Measurements from ENCODE around the gene SPPL3. TPM values are rescaled to one million over a fixed set of nuclear protein-coding genes. Genes with fewer than 3 reads are reported as not detected.
A peak's percentile ranks its signal among the peaks of the same experiment; 100 is the strongest.

The SPPL3 gene
- total RNA-seq, 1 donor from 2014 or later: 67.6 TPM

DNA sequence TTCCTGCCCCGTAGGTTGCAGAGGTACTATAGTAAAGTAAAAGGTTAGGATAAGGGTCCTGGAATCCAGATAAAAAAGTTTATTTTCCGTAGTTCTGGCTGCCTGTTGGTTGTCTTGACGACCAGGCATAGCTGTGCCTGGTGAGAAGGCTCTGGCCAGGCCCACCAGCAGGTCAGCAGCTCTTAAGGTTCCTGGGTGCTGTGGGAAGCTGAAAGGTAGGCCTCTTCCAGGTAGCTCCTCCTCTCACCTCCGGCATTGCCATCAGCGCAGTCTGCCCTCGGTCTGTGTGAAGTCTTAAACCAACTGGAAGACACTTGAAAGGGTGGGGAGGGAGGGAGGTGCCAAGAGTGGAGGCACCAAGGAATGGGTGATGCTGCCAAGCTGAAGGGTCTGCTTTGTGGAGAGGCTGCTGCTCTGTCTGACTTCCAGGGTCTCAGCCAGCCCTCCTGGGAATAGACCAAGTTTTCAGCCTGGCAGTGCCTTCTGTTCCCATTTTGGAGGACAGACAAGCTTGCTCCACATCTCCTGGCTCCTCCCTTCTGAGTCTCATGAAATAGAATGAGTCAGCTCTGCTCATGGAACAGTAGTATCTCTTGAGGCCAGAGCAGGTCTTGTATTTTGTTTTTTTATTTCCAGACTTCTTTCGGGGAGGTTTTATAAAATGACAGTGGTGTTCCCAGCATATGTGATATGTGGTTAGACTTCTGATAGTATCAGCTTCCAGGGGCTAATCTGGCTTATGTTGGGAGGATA, 183.7 kb downstream of the SPPL3 start:
- Mint-ChIP-seq H3K9me3 (no peaks in the 10 kb centered on the region), H3K36me3 (peaks cover 28% of the 10 kb centered on the region), H3K27me3 (no peaks in the 10 kb centered on the region), H3K4me1 (ENCODE audit: unreplicated experiment) (peaks cover 33% of the 10 kb centered on the region), H3K4me3 (no peak overlapping the region), H3K27ac (no peak overlapping the region)
- TF ChIP-seq CTCF (conservative IDR thresholded peaks at IDR 0.05): no peak
- DNase-seq (ENCODE audit: extremely low spot score, unreplicated experiment): no peak

DNA sequence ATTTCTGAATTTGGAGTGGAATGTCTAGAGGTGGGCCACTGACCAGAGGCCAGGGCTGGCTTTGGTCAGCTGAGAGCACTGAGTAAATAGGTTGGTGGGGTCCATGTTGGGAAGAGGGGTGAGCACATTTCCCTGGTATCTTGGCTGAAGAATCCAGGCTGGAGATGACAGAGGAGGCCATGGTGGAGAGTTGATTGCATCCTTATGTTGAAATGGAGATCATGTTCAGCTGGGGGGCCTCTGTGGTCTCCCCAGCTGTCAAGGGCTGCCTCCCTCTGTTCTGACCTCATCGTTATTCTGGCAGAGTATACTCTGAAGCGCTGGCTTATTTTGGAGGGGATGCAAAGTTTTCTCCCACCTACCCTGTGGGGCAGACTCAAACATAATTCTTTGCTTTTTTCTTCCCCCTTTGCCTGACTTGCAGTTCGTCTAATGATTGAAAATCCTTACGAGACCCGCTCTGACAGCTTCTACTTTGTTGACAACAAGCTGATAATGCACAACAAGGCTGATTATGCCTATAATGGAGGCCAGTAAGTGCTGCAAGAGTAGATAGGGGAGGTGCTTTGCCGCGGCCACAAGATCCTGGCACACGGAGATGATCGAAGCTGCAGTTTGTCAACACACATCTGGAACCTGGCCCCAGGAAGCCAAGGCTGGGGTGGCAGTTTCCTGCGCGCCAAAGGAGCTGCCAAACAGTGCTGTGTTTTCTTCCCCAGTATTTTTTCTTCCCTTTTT, 184.5 kb downstream of the SPPL3 start:
- H3K4me1 Mint-ChIP-seq (ENCODE audit: unreplicated experiment): peaks cover 26% of the 10 kb centered on the region
- no peaks in the 10 kb centered on the region for H3K27me3 Mint-ChIP-seq
- no peak for DNase-seq (ENCODE audit: extremely low spot score, unreplicated experiment)
- peak overlapping the region; percentile 82 for H3K27ac Mint-ChIP-seq
- peak overlapping the region; percentile 52 for H3K4me3 Mint-ChIP-seq
- H3K36me3 Mint-ChIP-seq: peaks cover 28% of the 10 kb centered on the region
- TF ChIP-seq CTCF (conservative IDR thresholded peaks at IDR 0.05): no peak
- H3K9me3 Mint-ChIP-seq: no peaks in the 10 kb centered on the region

DNA sequence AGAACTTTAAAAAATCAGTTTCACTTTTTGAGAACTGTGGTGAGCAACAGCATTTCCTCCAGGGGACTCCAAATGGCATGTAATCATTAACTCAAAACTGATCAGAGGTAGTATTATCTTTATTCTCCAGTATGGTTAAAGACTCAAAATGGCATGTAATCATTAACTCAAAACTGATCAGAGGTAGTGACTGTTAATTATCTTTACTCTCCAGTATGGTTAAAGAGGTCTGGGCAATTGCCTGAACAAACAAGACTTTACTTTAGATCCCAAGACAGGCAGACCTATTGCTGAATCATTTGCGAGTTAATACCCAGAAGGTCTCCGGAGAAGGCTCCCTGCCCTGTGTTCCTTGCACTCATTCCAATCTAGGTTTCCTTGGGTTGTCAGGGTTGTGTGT, 185.1 kb downstream of the SPPL3 start:
- no peak for TF ChIP-seq CTCF (conservative IDR thresholded peaks at IDR 0.05)
- Mint-ChIP-seq H3K27me3 (no peaks in the 10 kb centered on the region), H3K36me3 (peaks cover 29% of the 10 kb centered on the region), H3K4me1 (ENCODE audit: unreplicated experiment) (peaks cover 24% of the 10 kb centered on the region), H3K27ac (peak overlapping the region; percentile 82), H3K4me3 (peak overlapping the region; percentile 52), H3K9me3 (no peaks in the 10 kb centered on the region)
- DNase-seq (ENCODE audit: extremely low spot score, unreplicated experiment): no peak

- no peak for TF ChIP-seq CTCF (conservative IDR thresholded peaks at IDR 0.05)
- DNase-seq (ENCODE audit: extremely low spot score, unreplicated experiment): no peak
- Mint-ChIP-seq H3K27me3 (no peaks in the 10 kb centered on the region), H3K36me3 (peaks cover 34% of the 10 kb centered on the region), H3K4me3 (no peak overlapping the region), H3K9me3 (no peaks in the 10 kb centered on the region), H3K4me1 (ENCODE audit: unreplicated experiment) (peaks cover 31% of the 10 kb centered on the region), H3K27ac (no peak overlapping the region)
Measured at GRCh38 chr12:120718055-120718454, 186.1 kb downstream of the SPPL3 start.

DNA sequence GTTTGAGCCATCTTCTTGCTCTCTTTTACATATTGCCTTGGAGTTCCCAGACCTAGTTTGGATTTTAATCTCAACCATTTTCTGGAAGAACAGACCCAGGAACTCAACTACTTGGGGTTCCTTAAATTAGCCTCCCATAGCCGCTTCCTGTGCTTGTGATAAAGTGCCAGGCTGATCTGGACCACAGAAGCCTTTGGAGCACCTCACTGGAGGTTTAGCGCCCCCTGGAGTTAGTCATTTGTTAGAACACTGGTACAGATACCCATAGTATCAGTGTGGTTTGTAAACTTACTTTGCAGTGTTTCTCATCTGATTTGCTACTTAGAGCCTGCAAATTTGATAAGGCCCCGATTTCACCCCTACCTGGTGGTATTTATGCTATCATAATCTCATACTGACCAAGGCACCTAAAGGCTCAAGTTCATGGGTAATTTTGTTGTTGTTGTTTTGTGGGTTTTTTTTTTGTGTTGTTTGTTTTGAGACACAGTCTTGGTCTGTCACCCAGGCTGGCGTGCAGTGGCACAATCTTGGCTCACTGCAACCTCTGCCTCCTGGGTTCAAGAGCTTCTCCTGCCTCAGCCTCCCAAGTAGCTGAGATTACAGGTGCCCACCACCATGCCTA, 190.2 kb downstream of the SPPL3 start:
- Mint-ChIP-seq H3K27me3 (no peaks in the 10 kb centered on the region), H3K4me1 (ENCODE audit: unreplicated experiment) (peaks cover 41% of the 10 kb centered on the region), H3K27ac (peak overlapping the region; percentile 79), H3K9me3 (no peaks in the 10 kb centered on the region), H3K4me3 (peak overlapping the region; percentile 84), H3K36me3 (peaks cover 20% of the 10 kb centered on the region)
- DNase-seq (ENCODE audit: extremely low spot score, unreplicated experiment): no peak
- peak; percentile 95 for TF ChIP-seq CTCF (conservative IDR thresholded peaks at IDR 0.05)
